ENCODE measurements around the gene CAMK1G. TPM values are rescaled to one million over a fixed set of nuclear protein-coding genes. Genes with fewer than 3 reads are reported as not detected.

CAMK1G gene
- polyA plus RNA-seq, 10 donors: 0.10 to 0.47 (median 0.19) TPM; not detected in 5

DNA sequence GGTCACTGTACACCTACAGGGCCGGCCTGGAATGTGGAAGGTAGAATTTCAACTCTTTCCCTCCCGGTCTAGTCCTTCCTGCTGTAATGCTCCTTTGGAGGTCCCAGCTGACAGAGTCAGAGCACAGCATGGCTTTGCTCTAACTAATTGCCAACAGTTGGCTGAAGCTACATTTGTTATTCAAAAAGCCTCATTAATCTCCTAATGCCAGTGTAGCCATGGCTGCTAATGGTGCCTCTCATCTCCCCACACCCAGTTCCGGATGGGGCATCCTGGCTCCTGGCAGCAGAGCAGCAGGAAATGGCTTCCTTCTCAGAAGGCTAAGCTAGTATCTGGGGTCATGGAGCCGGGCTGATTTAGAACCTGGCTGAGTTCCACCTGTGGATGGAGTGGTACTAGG lies 18.7 kb upstream of the CAMK1G start:
- DNase-seq: no peak

DNA sequence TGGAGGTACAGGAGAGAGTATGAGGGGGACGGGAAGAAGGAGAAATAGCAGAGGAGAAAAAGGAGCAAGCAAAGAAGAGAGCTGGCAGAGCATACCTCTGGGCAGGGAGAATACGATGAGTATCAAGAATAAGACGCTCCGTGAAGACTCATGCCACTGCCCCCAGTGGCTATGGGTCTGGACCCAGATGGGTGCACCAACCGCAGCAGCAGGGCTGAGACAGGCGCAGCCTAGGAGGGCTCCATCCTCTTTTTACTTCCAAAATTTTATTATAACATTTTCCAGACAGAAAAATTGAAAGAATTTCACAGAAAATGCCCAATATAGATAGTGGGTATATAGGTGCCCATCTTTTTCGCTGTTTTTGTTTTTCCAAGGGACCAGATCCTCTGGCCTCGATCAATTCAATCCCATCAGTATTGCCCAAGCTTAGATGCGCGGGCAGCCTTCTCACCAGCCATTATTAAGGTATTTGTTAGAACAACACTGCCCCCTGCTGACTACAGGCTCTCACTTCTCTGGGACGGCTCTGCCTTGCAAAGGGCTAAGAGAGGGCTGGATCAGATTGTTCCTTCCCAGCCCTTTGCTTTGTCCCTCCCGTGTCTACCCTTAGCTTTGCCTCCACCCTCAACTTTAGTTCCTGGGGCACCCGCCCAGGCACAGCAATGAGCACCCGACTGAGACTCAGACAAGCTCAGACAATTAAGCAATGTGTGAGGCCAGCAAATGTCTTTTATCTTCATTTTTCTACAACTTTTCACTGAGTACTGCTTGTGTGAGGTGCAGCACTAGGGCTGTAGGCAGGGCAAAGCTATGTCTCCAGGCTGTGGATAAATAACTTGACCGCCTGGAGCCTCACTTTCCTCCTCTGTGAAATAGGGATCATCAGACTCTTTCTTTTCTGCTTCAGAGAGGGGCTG lies 17.5 kb upstream of the CAMK1G start:
- peak; percentile 66 to 80 (median 66) for DNase-seq

DNA sequence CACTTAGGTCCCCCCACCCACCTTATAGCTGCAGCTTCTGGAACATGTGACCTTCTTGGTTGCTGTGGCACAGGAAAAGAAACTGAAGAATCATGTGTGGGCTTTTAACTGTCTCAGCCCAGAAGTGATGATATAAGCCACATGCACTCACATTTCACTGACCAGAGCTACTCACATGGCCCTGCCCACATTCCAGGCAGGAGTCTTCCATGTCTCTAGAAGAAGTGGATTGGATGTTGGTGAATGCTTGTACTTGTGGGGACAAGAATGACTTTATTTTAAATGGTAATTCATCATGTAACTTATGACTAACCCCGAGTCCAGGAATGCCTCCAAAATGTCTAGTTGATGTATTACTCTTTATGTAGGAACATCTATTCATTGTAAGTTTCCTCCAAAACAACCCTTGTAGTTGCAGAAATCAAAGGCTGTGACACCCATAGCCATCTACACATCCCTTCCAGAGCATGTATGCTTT lies 15.8 kb upstream of the CAMK1G start:
- peak in 1 of 3 donors; percentile 66 for DNase-seq

DNA sequence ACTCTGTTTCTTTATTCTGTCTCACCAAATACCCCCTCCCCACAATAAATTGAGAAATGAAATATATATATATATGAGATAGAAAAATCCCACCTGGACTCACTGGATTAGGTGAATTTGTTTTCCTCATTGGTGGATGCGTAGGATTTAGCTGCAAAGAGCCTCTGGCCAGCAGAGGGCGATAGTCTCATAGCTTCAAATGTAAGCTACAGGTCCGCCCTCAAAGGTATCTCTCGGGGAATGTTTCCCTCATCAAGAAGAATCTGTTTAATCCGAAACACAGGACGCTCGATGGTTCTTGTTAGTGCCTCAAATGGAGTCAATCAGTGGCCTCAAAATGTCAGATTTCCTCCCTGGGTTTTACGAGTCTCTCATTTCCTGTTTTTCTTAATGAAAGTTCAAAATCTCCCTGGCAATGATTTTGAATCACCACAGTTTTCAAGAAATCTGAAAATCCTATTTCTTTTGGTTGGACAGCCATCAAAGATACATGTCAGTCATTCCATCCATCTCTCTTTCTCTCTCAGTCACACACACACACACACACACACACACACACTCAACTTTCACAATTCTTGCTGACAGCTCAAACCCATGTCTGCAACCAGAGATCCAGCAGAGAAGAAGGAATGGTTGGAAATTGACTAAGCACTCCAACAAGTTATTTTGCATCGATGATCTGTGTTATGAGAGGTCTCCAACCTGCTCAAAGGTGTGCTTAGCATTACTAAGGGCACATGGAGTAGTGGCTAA lies 13.9 kb upstream of the CAMK1G start:
- DNase-seq: peak; percentile 62 to 79 (median 71)

DNA sequence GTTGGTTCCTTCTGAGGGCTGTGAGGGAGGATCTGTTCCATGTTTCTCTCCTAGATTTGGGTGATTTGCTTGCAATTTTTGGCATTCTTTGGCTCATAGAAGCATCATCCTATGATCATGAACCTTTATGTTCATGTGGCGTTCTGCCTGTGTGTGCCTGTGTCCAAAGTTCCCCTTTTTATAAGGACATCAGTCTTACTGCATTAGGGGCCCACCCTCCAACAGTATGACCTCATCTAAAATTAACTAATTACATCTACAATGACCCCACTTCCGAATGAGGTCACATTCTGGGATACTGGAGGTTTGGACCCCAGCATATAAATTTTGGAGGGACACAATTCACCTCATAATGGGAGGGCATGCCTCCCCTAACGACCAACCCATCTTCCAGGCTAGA lies 12.8 kb upstream of the CAMK1G start:
- DNase-seq: no peak

DNA sequence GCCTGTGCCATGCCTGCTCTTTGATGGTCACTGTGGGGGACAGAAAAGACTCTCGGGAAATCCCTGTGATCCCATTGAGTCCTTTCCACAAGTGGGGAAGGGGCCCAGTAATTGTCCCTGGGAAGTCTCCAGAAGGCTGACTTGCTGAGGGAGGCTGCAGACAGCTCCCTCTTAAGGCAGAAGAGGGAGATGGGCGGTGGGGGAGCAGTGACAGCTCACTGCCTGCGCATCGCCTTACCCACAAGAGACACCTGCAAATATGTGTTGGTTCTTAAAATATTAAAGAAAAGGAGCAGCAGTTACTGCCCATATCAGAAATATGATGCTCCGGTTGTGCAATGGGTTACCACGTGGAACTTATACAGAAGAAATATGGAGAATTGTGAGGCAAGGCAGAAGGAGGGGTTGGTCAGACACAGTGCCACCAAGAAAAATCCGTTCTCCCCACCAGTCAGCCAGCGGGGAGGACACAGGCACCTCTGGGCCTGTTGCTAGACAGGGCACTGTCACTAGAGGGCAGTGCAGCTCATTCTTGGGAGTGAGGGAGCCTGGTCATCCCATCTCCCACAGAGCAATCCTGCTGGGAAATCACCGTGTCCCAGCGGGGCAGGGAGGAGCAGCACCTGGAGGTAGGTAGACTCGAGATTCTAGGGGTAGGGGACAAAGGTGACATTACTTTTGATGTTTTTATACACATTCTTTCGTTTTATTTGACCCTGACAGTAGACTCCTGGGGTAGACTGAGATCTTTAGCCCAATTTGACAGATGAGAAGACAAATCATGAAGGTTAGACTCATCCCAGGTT lies 6.9 kb upstream of the CAMK1G start:
- DNase-seq: peak; percentile 43 to 77 (median 56)

DNA sequence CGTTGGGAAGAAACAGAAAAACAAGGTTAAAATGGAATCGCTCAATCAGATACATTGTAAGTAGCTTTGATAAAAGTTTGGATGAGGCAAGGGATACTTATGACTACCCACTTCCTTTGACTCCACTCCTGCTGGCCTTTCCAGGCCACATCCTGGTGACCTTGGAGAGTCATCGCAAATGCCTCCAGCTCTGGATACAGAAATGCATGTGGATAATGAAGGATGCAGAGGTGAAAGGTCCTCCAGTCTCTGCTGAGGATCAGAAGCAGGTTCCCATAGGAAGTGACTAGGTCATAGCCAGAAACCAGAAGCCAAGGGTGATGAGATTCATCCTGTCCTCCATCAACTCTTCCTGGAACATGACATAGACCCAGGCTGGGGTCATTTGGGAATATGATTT lies 6.2 kb upstream of the CAMK1G start:
- DNase-seq: no peak

DNA sequence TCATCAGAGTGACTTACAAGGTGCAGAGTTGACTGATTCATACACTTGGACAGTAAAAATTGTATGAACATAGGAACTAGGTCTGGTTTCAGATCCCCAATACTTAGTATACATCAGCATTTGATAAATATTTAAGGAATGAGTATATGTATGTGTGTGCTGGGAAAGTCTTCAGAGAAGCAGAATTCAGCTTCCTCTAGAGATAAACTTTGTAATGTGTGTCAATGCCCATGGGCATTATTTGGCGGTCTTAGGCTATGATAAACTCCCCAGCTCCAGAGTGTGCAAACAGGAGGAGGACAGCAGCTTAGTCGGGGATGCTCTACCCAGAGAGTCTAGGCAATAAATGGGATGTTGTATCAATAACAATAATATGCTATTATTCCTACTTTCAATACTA lies 2.9 kb upstream of the CAMK1G start:
- no peak for DNase-seq

DNA sequence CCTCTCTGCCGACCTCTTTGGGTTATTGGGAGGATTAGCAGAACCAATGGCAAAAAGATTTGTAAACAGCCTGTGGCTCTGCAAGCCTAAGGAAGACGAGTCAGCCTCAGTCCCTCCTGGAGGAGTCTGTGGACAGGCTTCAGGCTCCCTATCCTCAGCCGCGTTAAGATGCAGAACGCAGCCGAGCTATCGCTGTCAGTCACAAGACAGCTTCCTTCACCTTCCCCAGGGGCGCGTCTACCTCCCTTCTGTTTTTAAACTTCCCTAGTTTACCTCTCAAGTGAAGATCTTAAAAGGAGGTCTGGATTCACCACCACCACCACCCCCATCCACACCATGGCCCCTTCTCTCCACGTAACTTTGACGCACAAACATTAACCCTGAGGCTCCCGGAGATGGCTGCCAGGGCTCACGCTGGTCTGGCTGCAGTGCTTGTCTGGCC lies 738 bp downstream of the CAMK1G start:
- no peak for DNase-seq

DNA sequence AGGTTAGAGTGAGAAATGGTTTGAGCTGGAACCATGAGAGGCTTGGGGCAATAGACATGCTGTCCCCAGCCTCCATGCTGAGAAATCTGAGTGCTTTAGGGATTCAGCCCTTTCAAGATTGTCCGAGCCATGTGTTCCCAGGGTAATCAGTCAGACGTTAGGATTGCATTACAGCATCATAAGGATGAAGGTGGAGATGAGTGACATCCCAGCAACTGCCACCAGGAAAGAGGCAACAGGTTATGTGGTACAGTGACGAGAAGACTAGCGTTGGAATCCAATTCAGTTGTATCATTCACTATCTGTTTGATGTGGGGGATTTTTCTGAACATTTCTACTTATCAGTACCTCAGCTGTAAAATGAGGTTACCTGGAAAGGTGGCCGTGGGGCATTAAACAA lies 1.7 kb downstream of the CAMK1G start:
- no peak for DNase-seq

DNA sequence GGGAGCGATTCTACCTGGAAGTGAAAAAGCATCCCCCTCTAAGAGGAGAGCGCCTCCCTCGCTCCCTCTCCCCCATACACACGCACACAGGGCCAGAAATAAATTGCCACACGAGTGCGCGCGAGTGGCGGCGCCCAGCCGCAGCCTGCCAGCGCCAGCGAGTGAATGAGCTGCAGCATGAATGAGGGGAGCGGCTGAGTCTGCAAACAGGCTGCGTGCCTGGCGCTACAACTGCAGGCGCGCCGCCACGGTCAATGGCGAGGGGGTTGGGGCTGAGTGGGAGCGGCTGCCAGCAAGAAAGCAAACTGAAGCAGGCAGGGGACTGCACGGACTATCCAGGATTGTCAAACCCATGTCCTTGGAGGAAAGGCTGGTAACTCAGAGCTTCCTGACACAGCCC lies 2.2 kb downstream of the CAMK1G start:
- DNase-seq: peak; percentile 38 to 75 (median 40)

DNA sequence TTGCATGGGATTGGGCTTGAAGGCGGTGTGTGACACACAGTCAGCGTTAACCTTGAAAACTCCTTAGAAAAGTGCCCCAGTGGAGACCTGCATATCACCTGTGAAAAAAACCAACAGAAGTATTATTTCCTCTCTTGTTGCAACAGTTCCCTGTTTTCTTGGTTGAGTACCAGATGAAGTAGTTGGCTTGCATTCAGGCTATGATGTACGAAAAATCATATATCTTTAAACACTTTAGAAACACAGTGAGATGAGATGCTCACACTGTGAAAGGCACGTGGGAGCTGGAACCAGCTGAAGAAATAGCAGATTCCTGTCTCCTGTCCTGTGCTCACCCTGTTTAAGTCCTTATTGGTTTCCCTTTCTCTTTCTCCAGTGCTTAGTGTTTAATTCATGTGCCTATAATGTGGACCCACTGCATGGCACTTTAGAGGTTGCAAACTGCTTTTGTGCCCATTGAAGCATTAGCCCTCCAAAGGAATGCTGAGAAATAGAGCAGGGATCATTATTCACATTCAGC lies 2.8 kb downstream of the CAMK1G start:
- DNase-seq: no peak

DNA sequence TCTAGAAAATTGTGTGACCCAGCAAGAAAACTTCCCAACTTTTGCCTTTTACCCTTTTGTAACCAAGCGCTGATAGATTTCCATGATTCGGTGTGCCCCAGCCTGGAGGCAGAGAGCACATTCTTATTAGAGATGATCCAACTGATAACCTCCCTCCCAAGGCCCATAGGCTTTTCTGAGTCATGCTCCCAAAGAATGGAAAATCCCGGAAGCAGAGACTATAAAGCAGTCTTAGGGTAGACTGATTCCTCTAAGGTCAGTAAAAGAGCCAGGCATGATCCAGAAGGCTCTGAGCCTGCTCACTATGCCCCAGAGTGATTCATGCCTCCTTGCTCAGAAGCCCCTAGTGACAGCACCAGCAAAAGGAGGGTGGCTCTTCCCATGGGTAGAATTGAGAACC lies 4.3 kb downstream of the CAMK1G start:
- no peak for DNase-seq

DNA sequence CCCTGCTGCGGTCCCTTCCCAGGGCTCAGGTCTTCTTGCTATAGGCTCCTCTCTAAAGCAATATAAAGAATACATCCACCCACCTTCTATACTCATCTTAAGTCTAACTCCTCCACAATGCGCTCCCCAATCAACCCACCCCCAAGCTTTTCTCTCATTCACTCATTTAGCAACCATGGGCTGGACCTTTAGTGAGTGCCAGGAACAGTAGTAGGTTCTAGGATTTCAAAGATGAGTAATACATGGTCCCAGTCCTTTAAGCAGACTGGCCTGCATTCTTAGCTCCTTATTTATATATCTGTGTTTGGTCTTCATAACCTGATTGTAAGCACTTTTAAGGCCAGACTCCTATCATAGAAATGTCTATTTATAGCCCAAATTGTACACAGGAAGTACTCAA lies 5.9 kb downstream of the CAMK1G start:
- DNase-seq: no peak

DNA sequence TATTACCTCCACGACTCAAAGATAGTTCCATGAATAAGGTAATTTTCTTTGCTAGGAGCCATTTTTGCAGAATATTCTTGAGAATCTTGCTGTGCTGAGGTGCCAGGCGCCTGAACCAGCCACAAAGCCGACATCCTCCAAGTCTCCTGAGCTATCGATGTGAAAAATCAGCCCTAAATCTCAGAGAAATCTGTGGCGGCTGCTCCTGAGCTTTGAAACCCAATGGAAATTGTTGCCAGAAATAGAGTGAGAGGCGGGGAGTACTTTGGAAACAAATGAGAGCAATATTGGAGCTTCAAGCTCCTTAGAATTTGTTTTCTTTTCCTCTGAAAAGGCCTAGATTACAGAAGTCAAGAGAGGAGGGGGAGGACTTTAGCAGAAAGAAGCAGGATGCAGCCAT lies 6.3 kb downstream of the CAMK1G start:
- no peak for DNase-seq

DNA sequence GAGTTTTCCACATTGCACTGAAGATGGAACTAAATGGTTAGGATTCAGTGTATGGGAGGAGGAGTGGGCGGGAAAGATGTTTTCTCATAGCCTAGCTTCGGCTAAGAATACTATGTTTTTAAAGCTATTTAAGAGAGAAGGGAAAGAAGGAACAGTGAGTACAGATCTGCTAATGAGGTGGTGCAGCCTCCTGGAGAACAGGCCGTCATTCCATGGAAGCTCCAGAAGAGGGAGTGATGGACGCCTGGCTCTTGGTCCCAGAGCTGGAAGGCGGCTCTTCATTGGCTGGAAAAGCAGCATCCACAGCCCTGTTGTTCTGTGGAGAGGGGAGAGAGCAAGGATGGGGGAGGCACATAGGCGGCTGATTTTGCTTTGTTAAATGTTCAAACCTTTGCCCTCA lies 6.9 kb downstream of the CAMK1G start:
- DNase-seq: no peak

DNA sequence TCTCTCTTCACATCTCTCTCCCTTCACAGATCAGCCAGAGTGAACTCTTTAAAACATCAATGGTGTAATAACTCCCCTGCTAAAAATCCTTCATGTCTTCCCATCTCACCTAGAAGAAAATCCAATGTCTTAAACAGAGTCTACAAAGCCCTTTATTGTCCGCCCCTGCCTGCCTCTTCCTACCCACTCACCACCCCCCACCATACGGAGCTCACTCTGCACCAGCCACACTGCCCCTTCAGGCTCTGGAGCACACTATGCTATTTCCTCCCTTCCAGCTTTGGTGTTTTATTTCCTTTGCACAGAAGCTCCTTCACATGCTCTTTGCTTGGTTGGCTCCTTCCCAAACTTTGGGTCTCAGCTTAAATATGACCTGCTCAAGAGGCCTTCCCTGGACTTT lies 10.2 kb downstream of the CAMK1G start:
- DNase-seq: no peak

DNA sequence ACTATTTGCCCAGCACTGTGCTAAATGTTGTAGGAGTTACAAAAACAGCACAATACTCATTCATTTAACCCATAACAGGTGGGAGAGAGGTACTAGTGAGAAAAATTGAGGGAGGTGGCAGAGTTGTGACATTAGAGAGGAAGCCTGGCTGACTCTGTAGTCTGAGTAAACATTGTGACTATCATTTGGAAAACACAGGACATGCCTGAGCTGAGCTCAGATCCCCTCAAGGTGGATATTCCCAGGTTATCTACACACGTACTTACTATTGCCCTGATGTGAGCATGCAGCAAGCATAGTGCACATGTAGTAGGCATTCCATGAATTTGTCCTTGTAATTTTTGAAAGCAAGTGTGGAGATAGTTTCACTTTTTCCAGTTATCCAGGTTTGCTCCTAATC lies 10.9 kb downstream of the CAMK1G start:
- no peak for DNase-seq

DNA sequence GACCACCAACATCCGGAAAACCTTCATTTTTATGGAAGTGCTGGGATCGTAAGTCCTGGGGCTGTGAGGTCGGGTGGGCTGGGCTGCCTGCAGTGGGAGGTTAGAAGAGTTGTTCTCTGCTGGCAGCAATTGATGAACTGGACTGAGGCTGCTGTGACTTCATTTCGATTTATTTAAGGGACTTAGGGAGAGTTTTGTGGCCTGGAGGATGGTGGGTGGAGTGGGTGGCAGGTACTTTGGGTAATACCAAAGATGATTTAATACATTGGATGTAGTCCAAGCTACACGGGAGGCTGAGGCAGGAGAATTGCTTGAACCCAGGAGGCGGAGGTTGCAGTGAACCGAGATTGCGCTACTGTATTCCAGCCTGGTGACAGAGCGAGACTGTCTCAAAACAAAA lies 11.5 kb downstream of the CAMK1G start:
- no peak for DNase-seq

DNA sequence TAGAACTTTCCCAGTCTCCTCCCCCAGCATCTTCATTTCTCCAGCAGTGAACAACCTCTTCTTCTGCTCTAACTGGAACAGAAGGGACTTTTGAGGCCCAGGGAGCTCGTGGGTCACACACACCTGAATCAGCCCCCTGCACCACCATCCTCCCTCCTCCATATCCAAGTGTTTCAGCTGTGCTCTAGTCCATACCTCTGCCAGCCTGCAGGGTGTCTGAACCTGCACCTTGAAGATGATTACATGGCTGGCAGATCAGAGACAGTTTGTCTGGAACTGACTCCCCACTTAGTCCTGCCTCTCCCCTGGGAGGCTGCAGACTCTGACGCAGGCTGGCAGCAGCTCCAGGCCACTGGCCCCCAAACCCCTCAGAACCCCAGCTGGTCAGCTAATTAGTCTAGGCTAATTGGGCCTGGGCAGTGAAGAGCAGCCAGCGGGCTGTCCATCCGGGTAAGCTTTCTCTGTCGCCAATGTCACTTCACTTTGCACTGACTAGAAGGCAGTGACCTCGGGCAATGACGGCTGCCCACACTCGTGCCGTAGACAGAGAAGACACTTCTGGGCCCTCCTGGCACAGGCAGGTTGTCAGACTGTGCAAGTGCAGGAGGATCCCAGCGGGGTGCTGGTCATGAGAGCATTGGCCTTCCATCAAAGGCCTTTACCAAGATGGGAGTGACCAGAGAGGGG lies 12.2 kb downstream of the CAMK1G start:
- DNase-seq: no peak

DNA sequence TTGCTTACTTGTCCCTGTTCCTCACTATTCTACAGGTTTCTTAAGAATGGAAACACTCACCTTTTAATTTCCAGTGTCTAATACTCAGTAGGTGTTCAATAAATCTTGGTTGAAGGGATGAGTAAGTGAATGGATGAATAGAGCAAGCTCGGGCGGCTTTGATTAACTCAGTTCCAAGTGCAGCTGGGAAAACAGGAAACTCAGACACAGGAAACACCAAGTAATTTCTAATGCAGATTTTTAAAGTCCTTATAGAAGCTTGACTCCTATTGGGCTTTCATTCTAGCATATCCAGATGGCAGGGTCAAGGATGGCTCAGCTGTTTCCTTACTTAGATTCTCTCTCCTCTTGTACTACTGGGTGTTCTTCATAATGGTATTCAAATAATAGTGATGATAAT lies 14.0 kb downstream of the CAMK1G start:
- DNase-seq: no peak

Data from muscle of back (tissue), 11 donors.